HepG2 (cell line): Measurements from ENCODE around the gene LEUTX. TPM values are rescaled to one million over a fixed set of nuclear protein-coding genes. Genes with fewer than 3 reads are reported as not detected.
"Not testable (repeated sequence)": the region's sequence is repeated elsewhere in the genome, so short reads cannot be mapped to it uniquely, and the experiment has no call there.

Experiments used
- ATAC-seq: fragments of 200-7000 bp; cut with Tn5 transposase; 3 replicates; pipeline ENCODE4 v1.9.1; 2020; ENCODE audit warnings: mild to moderate bottlenecking, moderate library complexity
- BruUV-seq: library from RNA; stranded (reverse); fragments of 400-500 nt; replicated peaks from 2 replicates; lab custom pipeline; 2021; lab: Mats Ljungman, UMichigan
- CTCF ChIA-PET: fragments of 300-600 bp; formaldehyde crosslinking; extraction: SDS; loops from one replicate; lab custom pipeline; 2021; ENCODE audit warnings: low total read pairs, inconsistent platforms, low intra/inter-chr PET ratio; lab: Yijun Ruan, JAX
- POLR2A ChIA-PET: fragments of 350-600 bp; sonication (Branson Sonifier 250); formaldehyde crosslinking; loops from one replicate; lab custom pipeline; 2020; ENCODE audit warnings: antibody characterized with exemption, inconsistent platforms; lab: Yijun Ruan, JAX
- DNase-seq: peaks from one replicate; pipeline ENCODE4 v3.0.0-alpha.2; 2015; ENCODE audit warnings: low spot score
- FAIRE-seq: peaks from 3 replicates; lab custom pipeline; 2011; peaks lifted over from hg19 to GRCh38; lab: Jason Lieb, UNC
- H2AFZ ChIP-seq: one replicate; pipeline ENCODE4 v1.6.1; 2011; ENCODE audit warnings: low read length, inconsistent platforms
- H3K27ac ChIP-seq: fragments of 300-600 bp; 3 replicates; pipeline ENCODE4 v1.8.0; 2011; ENCODE audit warnings: mixed run types, mild to moderate bottlenecking, mixed read lengths, low read length, inconsistent platforms; ENCODE audit not compliant: insufficient read depth; ENCODE audit errors: extremely low read length
- H3K27me3 ChIP-seq, 2 experiments: fragments of 200-600 bp in 1 of 2; 2 replicates in 1 of 2; 3 replicates in 1 of 2; pipeline versions ENCODE4 v1.6.0 to v1.8.0; 2011; ENCODE audit warnings: low read length in 2 of 2, mild to moderate bottlenecking in 2 of 2, moderate library complexity in 2 of 2, inconsistent platforms in 1 of 2; ENCODE audit not compliant: insufficient read depth in 2 of 2, control insufficient read depth in 1 of 2
- H3K36me3 ChIP-seq, 2 experiments: fragments of 200-600 bp in 1 of 2; replicated peaks in 1 of 2; 2 replicates in 1 of 2; 3 replicates in 1 of 2; pipeline versions ENCODE4 v1.5.1 to v1.8.0; 2011; ENCODE audit warnings: low read length in 2 of 2, inconsistent platforms in 1 of 2; ENCODE audit not compliant: insufficient read depth in 2 of 2, control insufficient read depth in 1 of 2
- H3K4me1 ChIP-seq: 2 replicates; pipeline ENCODE4 v1.5.1; 2012; ENCODE audit warnings: low read length, inconsistent platforms; ENCODE audit not compliant: insufficient read depth
- H3K4me2 ChIP-seq: 2 replicates; pipeline ENCODE4 v1.6.0; 2011; ENCODE audit warnings: low read depth, low read length, inconsistent platforms
- H3K4me3 ChIP-seq, 3 experiments: fragments of 200-600 bp in 1 of 3; sonication (generic), shearing (Covaris generic) in 1 of 3; replicated peaks in 1 of 3; 2 replicates each; pipeline ENCODE4 v1.5.1; 2011 to 2016; ENCODE audit warnings: low read length in 3 of 3, inconsistent platforms in 2 of 3, low read depth in 2 of 3, mild to moderate bottlenecking in 2 of 3, control low read depth in 1 of 3, mixed read lengths in 1 of 3; ENCODE audit not compliant: insufficient read depth in 1 of 3
- H3K79me2 ChIP-seq: one replicate; pipeline ENCODE4 v1.6.1; 2011; ENCODE audit warnings: low read length, inconsistent platforms; ENCODE audit not compliant: insufficient read depth
- H3K9ac ChIP-seq: 2 replicates; pipeline ENCODE4 v1.6.0; 2011; ENCODE audit warnings: mild to moderate bottlenecking, low read depth, low read length, inconsistent platforms; ENCODE audit not compliant: insufficient read depth
- H3K9me3 ChIP-seq: 2 replicates; pipeline ENCODE4 v1.5.1; 2012; ENCODE audit warnings: mild to moderate bottlenecking, low read length
- H4K20me1 ChIP-seq: 2 replicates; pipeline ENCODE4 v1.6.0; 2011; ENCODE audit warnings: inconsistent platforms, mild to moderate bottlenecking, low read length, moderate library complexity; ENCODE audit not compliant: insufficient read depth
- ATF7 ChIP-seq, 2 experiments: fragments of 450-650 bp in 1 of 2; sonication (generic) in 1 of 2; formaldehyde crosslinking in 1 of 2; IDR thresholded peaks; 2 replicates each; pipeline versions ENCODE4 v1.4.0 to v1.6.1; 2016 to 2020; ENCODE audit warnings: antibody characterized with exemption in 1 of 2, mild to moderate bottlenecking in 1 of 2, missing genetic modification reagents in 1 of 2
- MTA3 ChIP-seq: sonication (generic); formaldehyde crosslinking; IDR thresholded peaks from 2 replicates; pipeline ENCODE4 v1.4.0; 2020; ENCODE audit warnings: missing genetic modification reagents
- TARDBP ChIP-seq: sonication (generic); formaldehyde crosslinking; IDR thresholded peaks from 2 replicates; pipeline ENCODE4 v1.8.0; 2022; ENCODE audit warnings: mild to moderate bottlenecking, missing genetic modification reagents
- ZMYM4 ChIP-seq: sonication (generic); formaldehyde crosslinking; IDR thresholded peaks from 2 replicates; pipeline ENCODE4 v1.8.1; 2023; ENCODE audit warnings: mild to moderate bottlenecking, missing genetic modification reagents
- ZNF124 ChIP-seq: sonication (generic); formaldehyde crosslinking; IDR thresholded peaks from 2 replicates; pipeline ENCODE4 v1.4.0; 2020; ENCODE audit warnings: missing genetic modification reagents
- WGBS: methylation state at CpG from one replicate; pipeline ENCODE4 v1.1.6; 2017; ENCODE audit warnings: low lambda C conversion rate; 5-methylcytosine and 5-hydroxymethylcytosine counted together
- in situ Hi-C: cut with HindIII; loops from 2 replicates; pipeline ENCODE4 v1.10.0; 2017; ENCODE audit warnings: low pct_unique_long_range_greater_than_20kb; ENCODE audit not compliant: extremely low pct_ligation_motif_present
- intact Hi-C: fragments of 100-400 bp; cut with micrococcal nuclease; formaldehyde crosslinking; loops from one replicate; pipeline ENCODE4 v1.10.0; 2022; ENCODE audit not compliant: unreplicated experiment
- polyA plus RNA-seq, 8 experiments: library from polyadenylated mRNA; depleted of rRNA in 3 of 8; stranded (reverse) in 7 of 8; unstranded in 1 of 8; fragments of >200 nt; fragmentation: Illumina TruSeq in 4 of 8; extraction: Trizol in 4 of 8; gene quantifications; 2 replicates each; pipeline versions ENCODE4 v1.2.1 to v1.2.3, GENCODE V29; 2011 to 2016; ENCODE audit warnings: low read depth in 4 of 8, missing spikeins in 1 of 8, mixed read lengths in 1 of 8; ENCODE audit not compliant: insufficient read depth in 1 of 8
- total RNA-seq, 5 experiments: library from RNA; depleted of rRNA; stranded (reverse); fragments of >200 nt; fragmentation: Illumina TruSeq; extraction: Trizol; gene quantifications; 2 replicates each; pipeline ENCODE4 v1.2.3, GENCODE V29; 2016; ENCODE audit warnings: low read depth in 1 of 5
- TF ChIP-seq, protein P1 (sequence below): sonication (generic); formaldehyde crosslinking; IDR thresholded peaks from 2 replicates; pipeline ENCODE4 v1.8.0; 2022; ENCODE audit warnings: mild to moderate bottlenecking, missing genetic modification reagents

Gene LEUTX
- total and polyA plus RNA-seq, 2 of the 13 experiments (the other 11 are each of a cell fraction or from before 2014, with no cell fraction given): not detected

DNA sequence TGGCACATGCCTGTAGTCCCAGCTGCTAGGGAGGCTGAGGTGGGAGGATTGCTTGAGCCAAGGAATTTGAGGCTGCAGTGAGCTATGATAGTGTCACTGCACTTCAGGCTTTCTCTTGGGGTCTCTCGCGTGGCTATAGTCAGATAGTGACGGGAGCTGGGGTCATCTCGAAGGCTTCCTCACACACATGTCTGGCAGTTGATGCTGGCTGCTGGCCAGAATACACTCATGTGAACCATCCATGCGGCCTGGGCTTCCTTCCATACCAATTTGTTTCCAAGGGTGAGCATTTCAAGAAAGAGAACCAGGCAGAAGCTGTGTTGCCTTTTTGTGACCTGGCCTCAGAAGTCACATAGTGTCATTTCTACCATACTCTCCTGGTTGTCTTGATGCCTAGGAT, 26.4 kb downstream of the LEUTX start:
- H4K20me1 ChIP-seq: no peaks in the 10 kb centered on the region
- no peaks in the 10 kb centered on the region for H3K36me3 ChIP-seq
- TF ChIP-seq, protein P1, sequence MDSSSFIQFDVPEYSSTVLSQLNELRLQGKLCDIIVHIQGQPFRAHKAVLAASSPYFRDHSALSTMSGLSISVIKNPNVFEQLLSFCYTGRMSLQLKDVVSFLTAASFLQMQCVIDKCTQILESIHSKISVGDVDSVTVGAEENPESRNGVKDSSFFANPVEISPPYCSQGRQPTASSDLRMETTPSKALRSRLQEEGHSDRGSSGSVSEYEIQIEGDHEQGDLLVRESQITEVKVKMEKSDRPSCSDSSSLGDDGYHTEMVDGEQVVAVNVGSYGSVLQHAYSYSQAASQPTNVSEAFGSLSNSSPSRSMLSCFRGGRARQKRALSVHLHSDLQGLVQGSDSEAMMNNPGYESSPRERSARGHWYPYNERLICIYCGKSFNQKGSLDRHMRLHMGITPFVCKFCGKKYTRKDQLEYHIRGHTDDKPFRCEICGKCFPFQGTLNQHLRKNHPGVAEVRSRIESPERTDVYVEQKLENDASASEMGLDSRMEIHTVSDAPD (CRISPR knock-in tag): no peak
- TF ChIP-seq ZNF124: no peak
- no peak for TF ChIP-seq TARDBP (CRISPR knock-in tag)
- no peak for TF ChIP-seq MTA3 (CRISPR knock-in tag)
- no peak overlapping the region for H3K27ac ChIP-seq
- no peak for DNase-seq
- H3K79me2 ChIP-seq: no peaks in the 10 kb centered on the region
- no TSS peak for BruUV-seq
- ATAC-seq: no peak
- POLR2A ChIA-PET: no interaction called here
- peaks cover 0 to 3% of the 10 kb centered on the region in 2 experiments; a peak in 1 of 5 replicates for H3K27me3 ChIP-seq
- no peaks in the 10 kb centered on the region for H3K9me3 ChIP-seq
- 46% methylated on average over 5 of the region's 5 CpGs for WGBS
- no peak for FAIRE-seq
- CTCF ChIA-PET: no interaction called here
- no peak overlapping the region for H2AFZ ChIP-seq
- H3K4me1 ChIP-seq: no peaks in the 10 kb centered on the region
- no peak overlapping the region for H3K9ac ChIP-seq
- H3K4me2 ChIP-seq: no peak overlapping the region
- in situ Hi-C loops (no loop called here), intact Hi-C loops (no loop called here)
- H3K4me3 ChIP-seq: no peak overlapping the region

DNA sequence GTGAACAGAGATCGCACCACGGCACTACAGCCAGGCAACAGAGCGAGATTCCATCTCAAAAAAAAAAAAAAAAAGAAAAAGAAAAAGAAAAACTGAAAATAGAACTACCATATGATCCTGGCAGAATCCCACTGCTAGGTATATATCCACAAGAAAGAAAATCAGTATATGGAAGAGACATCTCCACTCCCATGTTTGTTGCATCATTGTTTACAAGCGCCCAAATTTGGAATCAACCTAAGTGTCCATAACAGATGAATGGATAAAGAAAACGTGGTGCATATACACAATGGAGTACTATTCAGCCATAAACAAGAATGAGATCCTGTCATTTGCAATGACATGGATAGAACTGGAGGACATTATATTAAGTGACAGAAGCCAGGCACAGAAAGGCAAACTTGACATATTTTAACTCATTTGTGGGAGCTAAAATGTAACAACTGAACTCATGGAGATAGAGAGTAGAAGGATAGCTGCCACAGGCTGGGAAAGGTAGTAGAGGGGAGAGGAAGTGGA, 29.3 kb downstream of the LEUTX start:
- peak; percentile 50 for TF ChIP-seq ATF7 (IDR thresholded peaks at IDR 0.05)
- no peak for TF ChIP-seq ATF7 (CRISPR knock-in tag; IDR thresholded peaks at IDR 0.05)
- TF ChIP-seq ZMYM4: no peak
- TF ChIP-seq, all 625 proteins: peak for 1
- ChIA-PET POLR2A (no interaction called here), CTCF (no interaction called here)
- H3K79me2 ChIP-seq: no peaks in the 10 kb centered on the region
- FAIRE-seq (no peak), DNase-seq (no peak), ATAC-seq (no peak)
- in situ Hi-C loops: no loop called here
- H2AFZ ChIP-seq: no peak overlapping the region
- no peaks in the 10 kb centered on the region for H3K9me3 ChIP-seq
- H3K36me3 ChIP-seq: no peaks in the 10 kb centered on the region
- no peak overlapping the region for H3K9ac ChIP-seq
- H3K4me1 ChIP-seq: no peaks in the 10 kb centered on the region
- no peak overlapping the region for H3K4me2 ChIP-seq
- H3K27me3 ChIP-seq: no peaks in the 10 kb centered on the region; a peak in 1 of 5 replicates
- H4K20me1 ChIP-seq: no peaks in the 10 kb centered on the region
- WGBS: 0% methylated on average over 5 of the region's 5 CpGs
- BruUV-seq: no TSS peak
- H3K27ac ChIP-seq: no peak overlapping the region
- no peak overlapping the region for H3K4me3 ChIP-seq
- intact Hi-C loops: no loop called here

DNA sequence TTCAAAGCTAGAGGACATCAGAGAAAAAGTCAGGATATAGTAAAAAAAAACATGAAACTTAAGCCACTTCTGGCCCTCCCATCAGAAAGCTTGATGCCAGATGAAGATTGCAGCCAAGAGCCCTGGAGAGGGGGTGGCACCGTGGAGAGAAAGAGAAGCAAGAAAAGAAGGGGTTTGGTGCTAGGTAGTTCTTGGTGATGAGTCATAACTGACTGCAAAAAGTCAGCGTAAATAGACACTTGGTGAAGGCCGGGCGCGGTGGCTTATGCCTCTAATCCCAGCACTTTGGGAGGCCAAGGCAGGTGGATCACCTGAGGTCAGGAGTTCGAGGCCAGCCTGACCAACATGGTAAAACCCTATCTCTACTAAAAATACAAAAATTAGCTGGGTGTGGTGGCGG, 30.0 kb downstream of the LEUTX start:
- in situ Hi-C loops, ATAC-seq, H3K4me1 ChIP-seq, H3K9ac ChIP-seq, H3K9me3 ChIP-seq, H3K27me3 ChIP-seq, POLR2A ChIA-PET, CTCF ChIA-PET, H3K79me2 ChIP-seq, intact Hi-C loops, H3K36me3 ChIP-seq, H4K20me1 ChIP-seq, H3K4me3 ChIP-seq, H3K4me2 ChIP-seq, DNase-seq, BruUV-seq, FAIRE-seq, H3K27ac ChIP-seq, H2AFZ ChIP-seq: not testable (repeated sequence)
- 64% methylated on average over 7 of the region's 7 CpGs for WGBS
